Coronary artery (tissue), 2 donors: ENCODE data around the gene HSPA9.

Source experiments
- DNase-seq: peaks from one replicate; pipeline ENCODE4 v3.0.0-alpha.2; 2017; ENCODE audit warnings: low spot score
- H3K27ac ChIP-seq, 2 donors: fragments of 200-600 bp; sonication (generic); one replicate each; pipeline ENCODE4 v1.5.1; 2016 to 2019
- H3K4me3 ChIP-seq: fragments of 200-600 bp; sonication (generic); 2 replicates; pipeline ENCODE4 v1.5.1; 2016; ENCODE audit warnings: mild to moderate bottlenecking, moderate library complexity
- TF ChIP-seq, protein P1 (sequence below): fragments of 200-600 bp; sonication (generic); IDR thresholded peaks from one replicate; pipeline ENCODE4 v1.5.1; 2019; ENCODE audit warnings: antibody characterized with exemption

Gene HSPA9

DNA sequence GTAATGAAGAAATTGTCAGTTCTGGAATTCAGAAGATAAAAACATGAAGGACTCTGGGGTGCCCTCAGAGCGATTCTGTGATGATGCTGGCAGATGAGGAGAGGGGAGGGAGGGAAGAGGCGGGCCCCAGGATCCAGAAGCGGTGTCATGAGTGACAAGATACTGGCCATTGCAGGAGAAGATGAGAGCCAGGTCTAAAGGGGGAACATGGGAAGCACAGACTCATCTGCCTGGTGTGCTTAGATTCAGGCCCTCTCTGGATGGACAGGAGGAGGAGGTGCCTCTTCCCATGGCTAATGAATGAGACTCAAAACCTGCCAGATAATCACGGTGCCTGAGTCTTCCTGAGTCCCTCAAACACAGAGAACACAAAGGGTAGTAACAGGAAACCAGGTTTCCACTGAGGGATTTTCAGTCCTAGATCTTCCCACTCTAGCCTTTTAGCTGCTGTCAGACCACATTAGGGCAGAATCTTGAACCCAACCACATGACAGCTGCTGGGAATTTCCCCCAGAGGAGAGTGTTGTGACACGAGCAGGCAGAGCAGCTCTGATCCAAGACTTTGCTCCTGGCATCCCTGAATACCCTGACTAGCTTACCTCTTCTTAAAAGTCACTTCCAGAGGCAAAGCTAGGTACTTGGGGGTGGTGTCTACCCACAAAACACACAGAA lies 28.2 kb upstream of the HSPA9 start:
- Histone ChIP-seq H3K4me3 (no peak overlapping the region), H3K27ac (no peak overlapping the region)
- TF ChIP-seq, protein P1, sequence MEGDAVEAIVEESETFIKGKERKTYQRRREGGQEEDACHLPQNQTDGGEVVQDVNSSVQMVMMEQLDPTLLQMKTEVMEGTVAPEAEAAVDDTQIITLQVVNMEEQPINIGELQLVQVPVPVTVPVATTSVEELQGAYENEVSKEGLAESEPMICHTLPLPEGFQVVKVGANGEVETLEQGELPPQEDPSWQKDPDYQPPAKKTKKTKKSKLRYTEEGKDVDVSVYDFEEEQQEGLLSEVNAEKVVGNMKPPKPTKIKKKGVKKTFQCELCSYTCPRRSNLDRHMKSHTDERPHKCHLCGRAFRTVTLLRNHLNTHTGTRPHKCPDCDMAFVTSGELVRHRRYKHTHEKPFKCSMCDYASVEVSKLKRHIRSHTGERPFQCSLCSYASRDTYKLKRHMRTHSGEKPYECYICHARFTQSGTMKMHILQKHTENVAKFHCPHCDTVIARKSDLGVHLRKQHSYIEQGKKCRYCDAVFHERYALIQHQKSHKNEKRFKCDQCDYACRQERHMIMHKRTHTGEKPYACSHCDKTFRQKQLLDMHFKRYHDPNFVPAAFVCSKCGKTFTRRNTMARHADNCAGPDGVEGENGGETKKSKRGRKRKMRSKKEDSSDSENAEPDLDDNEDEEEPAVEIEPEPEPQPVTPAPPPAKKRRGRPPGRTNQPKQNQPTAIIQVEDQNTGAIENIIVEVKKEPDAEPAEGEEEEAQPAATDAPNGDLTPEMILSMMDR = no peak
- no peak for DNase-seq

GRCh38 chr5:138602371-138603000 lies 27.3 kb upstream of the HSPA9 start:
- DNase-seq = no peak
- TF ChIP-seq, protein P1 = no peak

GRCh38 chr5:138601444-138601843 lies 26.2 kb upstream of the HSPA9 start:
- DNase-seq = no peak
- TF ChIP-seq, protein P1 = no peak
- Histone ChIP-seq H3K4me3 (no peak overlapping the region), H3K27ac (no peak overlapping the region)

More at GRCh38 chr5:138602371-138603000, 27.3 kb upstream of the HSPA9 start:
- Histone ChIP-seq H3K27ac (no peak overlapping the region), H3K4me3 (no peak overlapping the region)

GRCh38 chr5:138600446-138600845 lies 25.2 kb upstream of the HSPA9 start:
- no peak overlapping the region for H3K4me3 ChIP-seq
- TF ChIP-seq, protein P1 = no peak
- no peak overlapping the region for H3K27ac ChIP-seq
- DNase-seq = no peak

DNA sequence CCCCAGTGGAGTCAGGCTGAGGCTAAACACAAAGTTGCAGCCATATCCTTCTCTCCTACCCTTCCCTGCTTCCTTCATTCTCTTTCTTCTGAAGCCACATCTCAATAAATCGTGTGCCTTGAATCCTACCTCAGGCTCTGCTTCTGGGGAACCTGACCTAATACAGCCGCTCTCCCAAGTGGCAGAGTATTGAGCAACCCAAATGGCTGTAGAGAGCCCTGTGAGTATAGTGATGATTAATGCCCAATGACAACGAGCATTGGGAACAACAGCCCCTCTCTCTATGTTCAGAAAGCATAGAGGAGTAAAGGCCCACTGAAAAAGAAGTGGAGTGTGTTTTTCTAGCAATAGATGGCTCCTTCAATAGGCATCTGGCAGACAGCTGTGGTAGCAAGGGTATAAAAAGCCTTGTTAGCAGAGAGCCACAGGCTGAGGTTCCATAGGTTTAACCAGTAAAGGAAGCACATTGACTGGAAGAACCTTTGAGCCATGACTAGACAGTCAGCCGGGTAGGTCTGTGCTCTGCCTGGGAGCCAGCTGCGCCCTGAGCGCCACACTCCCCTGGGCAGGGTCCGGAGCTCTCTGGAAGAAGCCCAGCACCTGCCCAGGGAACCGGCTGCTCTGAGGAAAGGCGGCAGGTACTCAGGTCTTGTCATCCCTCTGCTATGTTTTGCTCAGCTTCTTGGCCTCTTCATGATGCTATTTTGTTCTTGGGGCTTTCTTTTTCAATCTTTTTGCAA lies 22.6 kb upstream of the HSPA9 start:
- DNase-seq = no peak

DNA sequence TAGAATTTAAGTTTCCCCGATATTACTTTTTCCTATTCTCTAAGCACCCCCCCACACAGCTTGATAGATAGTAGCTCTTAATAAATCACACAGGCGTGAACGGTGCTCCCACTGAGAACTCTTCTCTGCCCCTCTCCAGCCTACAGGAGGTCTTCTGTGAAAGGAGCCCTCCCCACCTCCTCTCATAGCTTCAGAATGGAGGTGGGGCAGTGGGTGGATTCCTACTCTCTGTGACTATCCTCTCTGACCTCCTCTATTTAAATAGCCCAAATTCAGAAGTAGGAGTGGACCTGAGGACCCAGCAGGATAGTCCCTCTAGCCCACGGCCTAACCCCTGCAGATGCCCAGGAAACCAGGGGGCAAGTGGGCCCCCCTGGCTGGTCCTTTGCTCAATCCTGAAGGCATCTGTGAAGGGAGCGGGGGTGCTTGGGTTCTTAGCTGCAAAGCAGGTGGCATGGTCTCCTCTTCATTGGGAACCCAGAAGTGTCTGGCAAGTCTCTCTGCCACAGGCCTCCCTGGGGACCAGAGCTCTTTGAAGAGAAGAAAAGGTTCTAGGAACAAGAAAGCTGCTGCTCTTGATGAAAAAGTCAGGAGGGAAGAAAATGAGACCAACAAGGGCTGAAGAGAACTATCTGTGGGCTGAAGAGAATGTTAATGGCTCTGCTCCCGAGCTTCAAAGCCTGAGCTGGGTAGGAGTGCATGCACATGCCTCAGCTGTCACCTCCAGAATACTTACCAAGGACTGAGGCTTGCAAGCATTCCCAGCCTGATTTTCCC lies 21.1 kb upstream of the HSPA9 start:
- TF ChIP-seq, protein P1 = no peak
- H3K27ac ChIP-seq = no peak overlapping the region
- no peak for DNase-seq

More for the DNA sequence above, 22.6 kb upstream of the HSPA9 start:
- H3K27ac ChIP-seq = no peak overlapping the region
- TF ChIP-seq, protein P1 = no peak
- H3K4me3 ChIP-seq = no peak overlapping the region

More for the DNA sequence above, 21.1 kb upstream of the HSPA9 start:
- no peak overlapping the region for H3K4me3 ChIP-seq
